Activated T-cell treated with anti-CD3 and anti-CD28 coated beads for 4 hours (primary cell): ENCODE measurements around the gene BRD1.

Source experiments
- DNase-seq: peaks from one replicate; pipeline ENCODE4 v3.0.0-alpha.2; 2020

Gene BRD1

GRCh38 chr22:49749227-49749626 is 78.4 kb downstream of the BRD1 start:
- DNase-seq = no peak

GRCh38 chr22:49748514-49748913 is 79.2 kb downstream of the BRD1 start:
- no peak for DNase-seq

GRCh38 chr22:49747716-49748115 is 80.0 kb downstream of the BRD1 start:
- DNase-seq = no peak

- DNase-seq = no peak
These were observed 80.5 kb downstream of the BRD1 start for GRCh38 chr22:49747130-49747529.

- no peak for DNase-seq
These were observed 81.6 kb downstream of the BRD1 start for GRCh38 chr22:49746065-49746464.

- DNase-seq = no peak
These were observed 87.4 kb downstream of the BRD1 start for GRCh38 chr22:49740242-49740641.

- DNase-seq = no peak
These were observed 88.5 kb downstream of the BRD1 start for GRCh38 chr22:49739138-49739537.

- DNase-seq = no peak
These were observed 89.1 kb downstream of the BRD1 start for GRCh38 chr22:49738566-49738965.

GRCh38 chr22:49738006-49738405 is 89.7 kb downstream of the BRD1 start:
- DNase-seq = no peak

GRCh38 chr22:49737101-49737551 is 90.5 kb downstream of the BRD1 start:
- no peak for DNase-seq

GRCh38 chr22:49736538-49736937 is 91.1 kb downstream of the BRD1 start:
- no peak for DNase-seq

GRCh38 chr22:49735901-49736421 is 91.7 kb downstream of the BRD1 start:
- DNase-seq = no peak

- DNase-seq = no peak
These were observed 92.2 kb downstream of the BRD1 start for GRCh38 chr22:49735411-49735900.

GRCh38 chr22:49734882-49735281 is 92.8 kb downstream of the BRD1 start:
- no peak for DNase-seq

GRCh38 chr22:49734390-49734789 is 93.3 kb downstream of the BRD1 start:
- no peak for DNase-seq

GRCh38 chr22:49733631-49734030 is 94.0 kb downstream of the BRD1 start:
- no peak for DNase-seq

GRCh38 chr22:49730656-49731055 is 97.0 kb downstream of the BRD1 start:
- DNase-seq = no peak

GRCh38 chr22:49728570-49729271 is 99.0 kb downstream of the BRD1 start:
- DNase-seq = no peak

- no peak for DNase-seq
These were observed 99.6 kb downstream of the BRD1 start for GRCh38 chr22:49727881-49728569.

GRCh38 chr22:49727191-49727880 is 100.3 kb downstream of the BRD1 start:
- DNase-seq = no peak

- DNase-seq = no peak
These were observed 101.0 kb downstream of the BRD1 start for GRCh38 chr22:49726701-49727101.

- no peak for DNase-seq
These were observed 101.5 kb downstream of the BRD1 start for GRCh38 chr22:49726022-49726681.

- DNase-seq = no peak
These were observed 102.2 kb downstream of the BRD1 start for GRCh38 chr22:49725516-49725915.
